GM23248 (cell line): ENCODE measurements around the gene CCNA1.

Experiments used
- EZH2 ChIP-seq: fragments of 200-600 bp; sonication (generic); IDR thresholded peaks from 2 replicates; pipeline ENCODE4 v1.6.1; 2018; ENCODE audit warnings: antibody characterized with exemption, mild to moderate bottlenecking; ENCODE audit not compliant: insufficient read depth, poor library complexity, severe bottlenecking
- EZH2phosphoT487 ChIP-seq: fragments of 200-600 bp; sonication (generic); IDR thresholded peaks from 2 replicates; pipeline ENCODE4 v1.6.1; 2018; ENCODE audit warnings: antibody characterized with exemption, moderate library complexity, mild to moderate bottlenecking, low read depth; ENCODE audit not compliant: insufficient read depth

DNA sequence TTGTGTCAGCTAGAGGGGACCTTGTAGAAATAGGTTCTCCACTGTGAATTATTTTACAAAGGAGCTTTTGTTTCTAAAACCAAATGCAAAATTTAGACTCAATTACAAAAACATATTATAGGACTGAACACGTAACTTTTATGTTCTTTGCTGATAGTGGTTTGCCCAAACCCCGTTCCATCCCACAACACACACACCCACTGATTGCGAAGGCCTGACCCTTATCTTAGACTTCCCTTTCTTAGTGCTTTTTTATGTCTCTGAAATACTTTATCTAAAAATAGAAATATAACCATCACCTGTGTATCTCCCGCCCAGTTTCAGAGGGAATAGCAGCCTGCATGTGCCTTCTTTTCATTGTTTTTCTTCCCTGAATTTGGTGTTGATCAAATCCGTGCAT is 13.0 kb downstream of the CCNA1 start:
- no peak for TF ChIP-seq EZH2
- TF ChIP-seq EZH2phosphoT487: no peak
